Loucy (cell line): ENCODE data around the gene ILF3.

Experiments
- EZH2phosphoT487 ChIP-seq: fragments of 200-600 bp; IDR thresholded peaks from 2 replicates; pipeline ENCODE4 v1.6.1; 2018; ENCODE audit warnings: antibody characterized with exemption, mild to moderate bottlenecking, moderate library complexity, borderline replicate concordance
- TF ChIP-seq, protein P1 (sequence below): fragments of 200-600 bp; sonication (generic); conservative IDR thresholded peaks from 2 replicates; pipeline ENCODE4 v1.5.1; 2014; ENCODE audit warnings: mild to moderate bottlenecking, antibody characterized with exemption, low read length

DNA sequence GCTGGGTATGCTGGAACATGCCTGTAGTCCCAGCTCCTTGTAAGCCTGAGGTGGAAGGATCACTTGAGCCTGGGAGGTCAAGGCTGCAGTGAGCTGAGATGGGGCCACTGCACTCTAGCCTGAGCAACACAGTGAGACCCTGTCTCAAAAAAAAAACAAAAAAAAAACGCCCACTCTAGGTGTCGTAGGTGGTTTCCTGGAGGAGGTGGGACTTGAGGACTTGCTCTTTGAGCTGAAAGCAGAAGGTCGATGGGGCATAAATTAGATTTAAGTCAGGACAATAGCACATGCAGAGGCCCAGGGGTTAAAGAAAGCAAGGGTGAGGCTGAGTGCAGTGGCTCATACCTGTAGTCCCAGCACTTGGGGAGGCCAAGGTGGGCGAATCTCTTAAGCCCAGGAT lies 12.9 kb upstream of the ILF3 start:
- TF ChIP-seq, protein P1, sequence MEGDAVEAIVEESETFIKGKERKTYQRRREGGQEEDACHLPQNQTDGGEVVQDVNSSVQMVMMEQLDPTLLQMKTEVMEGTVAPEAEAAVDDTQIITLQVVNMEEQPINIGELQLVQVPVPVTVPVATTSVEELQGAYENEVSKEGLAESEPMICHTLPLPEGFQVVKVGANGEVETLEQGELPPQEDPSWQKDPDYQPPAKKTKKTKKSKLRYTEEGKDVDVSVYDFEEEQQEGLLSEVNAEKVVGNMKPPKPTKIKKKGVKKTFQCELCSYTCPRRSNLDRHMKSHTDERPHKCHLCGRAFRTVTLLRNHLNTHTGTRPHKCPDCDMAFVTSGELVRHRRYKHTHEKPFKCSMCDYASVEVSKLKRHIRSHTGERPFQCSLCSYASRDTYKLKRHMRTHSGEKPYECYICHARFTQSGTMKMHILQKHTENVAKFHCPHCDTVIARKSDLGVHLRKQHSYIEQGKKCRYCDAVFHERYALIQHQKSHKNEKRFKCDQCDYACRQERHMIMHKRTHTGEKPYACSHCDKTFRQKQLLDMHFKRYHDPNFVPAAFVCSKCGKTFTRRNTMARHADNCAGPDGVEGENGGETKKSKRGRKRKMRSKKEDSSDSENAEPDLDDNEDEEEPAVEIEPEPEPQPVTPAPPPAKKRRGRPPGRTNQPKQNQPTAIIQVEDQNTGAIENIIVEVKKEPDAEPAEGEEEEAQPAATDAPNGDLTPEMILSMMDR: no peak
- TF ChIP-seq EZH2phosphoT487: no peak
